Transverse colon (tissue), 4 donors: ENCODE results near the gene ITGB6.

ENCODE experiments used
- EP300 ChIP-seq: sonication (generic); formaldehyde crosslinking; IDR thresholded peaks from one replicate; pipeline ENCODE4 v1.6.1; 2017; ENCODE audit warnings: antibody characterized with exemption, low read depth
- POLR2AphosphoS5 ChIP-seq, 3 donors: sonication (generic); formaldehyde crosslinking; IDR thresholded peaks; one replicate each; pipeline ENCODE4 v1.6.1; 2016; ENCODE audit warnings: antibody characterized with exemption in 3 of 3
- TF ChIP-seq, protein P1 (sequence below), 5 experiments: fragments of 200-600 bp in 3 of 5; fragments of 450-650 bp in 2 of 5; sonication (generic) in 3 of 5; IDR thresholded peaks; 1 replicate in 2 of 5; 2 replicates in 3 of 5; pipeline ENCODE4 v1.5.1; 2016 to 2017; ENCODE audit warnings: antibody characterized with exemption in 5 of 5, inconsistent platforms in 3 of 5, mild to moderate bottlenecking in 2 of 5, moderate library complexity in 1 of 5

DNA sequence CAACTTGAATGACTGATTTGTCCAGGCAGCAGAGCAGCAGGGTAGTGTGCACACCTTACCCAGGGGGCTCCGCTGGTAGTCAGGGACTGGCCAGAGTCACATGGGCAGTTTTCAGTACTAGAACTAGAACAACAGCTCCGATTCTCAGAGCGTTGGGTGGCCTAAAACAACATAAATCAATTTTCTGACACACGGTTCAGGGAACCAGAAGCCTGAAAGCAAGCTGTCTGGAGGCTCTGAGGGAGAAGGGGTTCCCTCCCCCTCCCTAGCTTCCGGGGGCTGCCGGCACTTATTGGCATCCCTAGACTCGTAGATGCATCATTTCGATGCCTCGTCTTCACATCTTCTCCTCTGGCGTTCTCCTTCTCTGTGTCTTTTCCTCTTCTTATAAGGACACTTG lies 13.4 kb upstream of the ITGB6 start:
- TF ChIP-seq, protein P1, sequence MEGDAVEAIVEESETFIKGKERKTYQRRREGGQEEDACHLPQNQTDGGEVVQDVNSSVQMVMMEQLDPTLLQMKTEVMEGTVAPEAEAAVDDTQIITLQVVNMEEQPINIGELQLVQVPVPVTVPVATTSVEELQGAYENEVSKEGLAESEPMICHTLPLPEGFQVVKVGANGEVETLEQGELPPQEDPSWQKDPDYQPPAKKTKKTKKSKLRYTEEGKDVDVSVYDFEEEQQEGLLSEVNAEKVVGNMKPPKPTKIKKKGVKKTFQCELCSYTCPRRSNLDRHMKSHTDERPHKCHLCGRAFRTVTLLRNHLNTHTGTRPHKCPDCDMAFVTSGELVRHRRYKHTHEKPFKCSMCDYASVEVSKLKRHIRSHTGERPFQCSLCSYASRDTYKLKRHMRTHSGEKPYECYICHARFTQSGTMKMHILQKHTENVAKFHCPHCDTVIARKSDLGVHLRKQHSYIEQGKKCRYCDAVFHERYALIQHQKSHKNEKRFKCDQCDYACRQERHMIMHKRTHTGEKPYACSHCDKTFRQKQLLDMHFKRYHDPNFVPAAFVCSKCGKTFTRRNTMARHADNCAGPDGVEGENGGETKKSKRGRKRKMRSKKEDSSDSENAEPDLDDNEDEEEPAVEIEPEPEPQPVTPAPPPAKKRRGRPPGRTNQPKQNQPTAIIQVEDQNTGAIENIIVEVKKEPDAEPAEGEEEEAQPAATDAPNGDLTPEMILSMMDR (IDR thresholded peaks at IDR 0.05), result no peak
- TF ChIP-seq EP300 (no peak), POLR2AphosphoS5 (IDR thresholded peaks at IDR 0.05) (no peak)
